NB4 (cell line): ENCODE measurements around the gene LIPG.

Source experiments
- DNase-seq: peaks from one replicate; pipeline ENCODE4 v3.0.0; 2010; ENCODE audit warnings: low read depth
- H3K4me3 ChIP-seq: one replicate; pipeline ENCODE4 v1.5.1; 2011; ENCODE audit warnings: mild to moderate bottlenecking, low read depth, low read length, moderate library complexity
- MAX ChIP-seq: IDR thresholded peaks from 2 replicates; pipeline ENCODE4 v1.6.1; 2011; ENCODE audit warnings: low read depth, low read length
- MYC ChIP-seq: IDR thresholded peaks from 2 replicates; pipeline ENCODE4 v1.6.1; 2011; ENCODE audit warnings: low read depth, low read length
- POLR2A ChIP-seq: IDR thresholded peaks from 2 replicates; pipeline ENCODE4 v1.6.1; 2011; ENCODE audit warnings: mild to moderate bottlenecking; ENCODE audit not compliant: insufficient read length; ENCODE audit errors: extremely low read depth
- TF ChIP-seq, protein P1 (sequence below): IDR thresholded peaks from one replicate; pipeline ENCODE4 v1.5.1; 2012; ENCODE audit warnings: low read depth, low read length

LIPG gene

GRCh38 chr18:49527631-49528327, 34.1 kb upstream of the LIPG start:
- TF ChIP-seq MAX (no peak), POLR2A (no peak), MYC (no peak)
- TF ChIP-seq, protein P1, sequence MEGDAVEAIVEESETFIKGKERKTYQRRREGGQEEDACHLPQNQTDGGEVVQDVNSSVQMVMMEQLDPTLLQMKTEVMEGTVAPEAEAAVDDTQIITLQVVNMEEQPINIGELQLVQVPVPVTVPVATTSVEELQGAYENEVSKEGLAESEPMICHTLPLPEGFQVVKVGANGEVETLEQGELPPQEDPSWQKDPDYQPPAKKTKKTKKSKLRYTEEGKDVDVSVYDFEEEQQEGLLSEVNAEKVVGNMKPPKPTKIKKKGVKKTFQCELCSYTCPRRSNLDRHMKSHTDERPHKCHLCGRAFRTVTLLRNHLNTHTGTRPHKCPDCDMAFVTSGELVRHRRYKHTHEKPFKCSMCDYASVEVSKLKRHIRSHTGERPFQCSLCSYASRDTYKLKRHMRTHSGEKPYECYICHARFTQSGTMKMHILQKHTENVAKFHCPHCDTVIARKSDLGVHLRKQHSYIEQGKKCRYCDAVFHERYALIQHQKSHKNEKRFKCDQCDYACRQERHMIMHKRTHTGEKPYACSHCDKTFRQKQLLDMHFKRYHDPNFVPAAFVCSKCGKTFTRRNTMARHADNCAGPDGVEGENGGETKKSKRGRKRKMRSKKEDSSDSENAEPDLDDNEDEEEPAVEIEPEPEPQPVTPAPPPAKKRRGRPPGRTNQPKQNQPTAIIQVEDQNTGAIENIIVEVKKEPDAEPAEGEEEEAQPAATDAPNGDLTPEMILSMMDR = no peak
- DNase-seq = no peak
- no peak overlapping the region for H3K4me3 ChIP-seq

DNA sequence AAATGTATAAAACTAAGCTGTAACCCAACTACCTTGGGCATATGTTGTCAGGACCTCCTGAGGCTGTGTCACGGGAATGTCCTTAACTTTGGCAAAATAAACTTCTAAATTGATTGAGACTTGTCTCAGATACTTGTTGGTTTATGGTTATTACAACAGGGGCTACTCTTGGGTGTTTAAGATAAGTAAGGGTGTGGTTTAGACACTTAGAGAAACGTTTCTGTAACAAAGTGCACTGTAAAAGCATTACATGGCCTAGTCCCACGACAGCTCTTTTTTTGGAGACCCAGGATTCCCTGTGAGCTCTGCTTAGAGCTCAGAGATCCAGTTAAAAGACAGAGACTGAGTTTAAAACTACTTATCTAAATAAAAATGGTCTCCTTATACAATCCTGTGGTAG, 32.3 kb upstream of the LIPG start:
- H3K4me3 ChIP-seq = no peak overlapping the region
- no peak for DNase-seq
- TF ChIP-seq MYC (no peak), POLR2A (no peak), MAX (no peak)
- TF ChIP-seq, protein P1 = no peak

GRCh38 chr18:49531678-49532153, 30.1 kb upstream of the LIPG start:
- H3K4me3 ChIP-seq = peak overlapping the region; percentile 7
- no peak for TF ChIP-seq MAX
- TF ChIP-seq MYC = no peak
- TF ChIP-seq, protein P1 = no peak
- TF ChIP-seq POLR2A = no peak

GRCh38 chr18:49534846-49535601, 26.8 kb upstream of the LIPG start:
- DNase-seq = no peak
- no peak for TF ChIP-seq POLR2A
- TF ChIP-seq MAX = no peak
- TF ChIP-seq, protein P1 = no peak
- no peak for TF ChIP-seq MYC
- H3K4me3 ChIP-seq = no peak overlapping the region

More at GRCh38 chr18:49531678-49532153, 30.1 kb upstream of the LIPG start:
- peak; percentile 84 for DNase-seq

DNA sequence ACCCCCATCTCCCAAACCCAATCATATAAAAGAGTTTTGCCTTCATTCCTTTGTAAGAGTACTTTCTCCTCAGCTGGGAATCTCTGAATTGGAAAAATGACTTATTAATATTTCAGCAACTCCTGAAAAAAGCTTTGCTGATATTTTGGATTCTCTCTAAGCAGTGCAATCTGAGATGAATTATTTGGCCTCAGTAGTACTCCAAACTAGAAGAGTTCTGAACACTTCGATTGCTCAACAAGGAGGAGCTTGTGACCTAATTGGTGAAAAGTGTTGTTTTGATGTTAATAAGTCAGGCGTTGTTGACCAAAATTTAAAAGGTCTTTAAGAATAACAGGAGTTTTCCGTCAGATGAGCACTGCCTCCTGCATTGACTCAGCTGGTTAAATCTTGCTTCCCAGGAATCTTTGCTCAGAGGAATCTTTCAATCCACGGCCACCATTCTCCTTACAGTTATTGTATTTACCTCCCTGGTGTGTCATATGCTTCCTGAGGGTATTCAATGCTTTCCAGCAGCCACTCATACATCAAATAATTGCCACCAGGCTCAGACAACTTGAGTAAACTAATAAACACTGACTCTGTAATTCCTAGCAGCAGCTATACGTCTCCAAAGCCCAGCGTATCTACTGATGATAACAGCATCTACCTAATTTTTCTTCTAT, 24.5 kb upstream of the LIPG start:
- TF ChIP-seq POLR2A (no peak), MYC (no peak), MAX (no peak)
- TF ChIP-seq, protein P1 = no peak

More for the DNA sequence above, 24.5 kb upstream of the LIPG start:
- no peak overlapping the region for H3K4me3 ChIP-seq
- DNase-seq = no peak
